MM.1S (cell line): Measurements from ENCODE around the gene EFCAB6.

Experiments used
- EZH2 ChIP-seq: fragments of 300-600 bp; sonication (generic); optimal IDR thresholded peaks from 2 replicates; pipeline ENCODE3; 2017; ENCODE audit warnings: low read depth, mild to moderate bottlenecking, antibody characterized with exemption, low read length, mixed read lengths
- EZH2phosphoT487 ChIP-seq: fragments of 300-600 bp; sonication (generic); IDR thresholded peaks from 2 replicates; pipeline ENCODE4 v1.6.1; 2018; ENCODE audit warnings: antibody characterized with exemption, low read length
- TF ChIP-seq, protein P1 (sequence below): fragments of 300-600 bp; sonication (generic); IDR thresholded peaks from 2 replicates; pipeline ENCODE4 v1.5.1; 2016; ENCODE audit warnings: antibody characterized with exemption, low read length, mixed read lengths

GRCh38 chr22:43832393-43833265 lies 20.5 kb upstream of the EFCAB6 start:
- TF ChIP-seq, protein P1, sequence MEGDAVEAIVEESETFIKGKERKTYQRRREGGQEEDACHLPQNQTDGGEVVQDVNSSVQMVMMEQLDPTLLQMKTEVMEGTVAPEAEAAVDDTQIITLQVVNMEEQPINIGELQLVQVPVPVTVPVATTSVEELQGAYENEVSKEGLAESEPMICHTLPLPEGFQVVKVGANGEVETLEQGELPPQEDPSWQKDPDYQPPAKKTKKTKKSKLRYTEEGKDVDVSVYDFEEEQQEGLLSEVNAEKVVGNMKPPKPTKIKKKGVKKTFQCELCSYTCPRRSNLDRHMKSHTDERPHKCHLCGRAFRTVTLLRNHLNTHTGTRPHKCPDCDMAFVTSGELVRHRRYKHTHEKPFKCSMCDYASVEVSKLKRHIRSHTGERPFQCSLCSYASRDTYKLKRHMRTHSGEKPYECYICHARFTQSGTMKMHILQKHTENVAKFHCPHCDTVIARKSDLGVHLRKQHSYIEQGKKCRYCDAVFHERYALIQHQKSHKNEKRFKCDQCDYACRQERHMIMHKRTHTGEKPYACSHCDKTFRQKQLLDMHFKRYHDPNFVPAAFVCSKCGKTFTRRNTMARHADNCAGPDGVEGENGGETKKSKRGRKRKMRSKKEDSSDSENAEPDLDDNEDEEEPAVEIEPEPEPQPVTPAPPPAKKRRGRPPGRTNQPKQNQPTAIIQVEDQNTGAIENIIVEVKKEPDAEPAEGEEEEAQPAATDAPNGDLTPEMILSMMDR, result no peak
- no peak for TF ChIP-seq EZH2
- TF ChIP-seq EZH2phosphoT487, result no peak
